Ovary (tissue), 9 donors: Measurements from ENCODE around the gene WDR20. TPM values are rescaled to one million over a fixed set of nuclear protein-coding genes. Genes with fewer than 3 reads are reported as not detected.

Experiments
- DNase-seq, 5 donors: peaks; one replicate each; pipeline ENCODE4 v3.0.0-alpha.2; 2019 to 2020
- H3K27ac ChIP-seq, 2 donors: fragments of 200-600 bp; one replicate each; pipeline versions ENCODE4 v1.5.1 to v1.8.0; 2019 to 2022
- H3K27me3 ChIP-seq: fragments of 200-600 bp; one replicate; pipeline ENCODE4 v1.8.0; 2022
- H3K36me3 ChIP-seq: fragments of 200-600 bp; sonication (generic); one replicate; pipeline ENCODE4 v1.5.1; 2019
- H3K4me1 ChIP-seq: one replicate; pipeline ENCODE4 v1.8.1; 2013; ENCODE audit warnings: mild to moderate bottlenecking, moderate library complexity; ENCODE audit not compliant: insufficient read depth
- H3K4me3 ChIP-seq: fragments of 200-600 bp; sonication (generic); one replicate; pipeline ENCODE4 v1.5.1; 2017
- H3K9me3 ChIP-seq, 2 donors: fragments of 200-600 bp in 1 of 2; sonication (generic) in 1 of 2; one replicate each; pipeline versions ENCODE4 v1.5.1 to v1.8.1; 2013 to 2019; ENCODE audit warnings: mild to moderate bottlenecking in 1 of 2, moderate library complexity in 1 of 2
- EP300 ChIP-seq: sonication (generic); formaldehyde crosslinking; IDR thresholded peaks from one replicate; pipeline ENCODE4 v1.6.1; 2017; ENCODE audit warnings: antibody characterized with exemption
- POLR2A ChIP-seq: fragments of 450-650 bp; IDR thresholded peaks from one replicate; pipeline ENCODE4 v1.6.1; 2017; ENCODE audit warnings: antibody characterized with exemption, mild to moderate bottlenecking, moderate library complexity
- WGBS, 3 donors: extraction: QIAGEN DNeasy Blood & Tissue Kit in 1 of 3; methylation state at CpG; one replicate each; pipeline versions ENCODE4 v1.1.5 to v1.1.7; 2013 to 2017; 5-methylcytosine and 5-hydroxymethylcytosine counted together
- intact Hi-C, 4 donors: fragments of 100-400 bp; cut with DNase I; formaldehyde crosslinking; loops; one replicate each; pipeline versions ENCODE4 v1.11.0 to v1.15.1; 2022 to 2023
- polyA plus RNA-seq, 2 donors: library from polyadenylated mRNA; stranded (reverse); fragments of 200-250 nt in 1 of 2; fragments of 350-450 nt in 1 of 2; fragmentation: Illumina TruSeq in 1 of 2; extraction: RNeasy Lipid Tissue Mini Kit (QIAGEN cat#74804) in 1 of 2; gene quantifications; one replicate each; pipeline ENCODE4 v1.2.3, GENCODE V29; 2013 to 2014
- total RNA-seq, 7 donors: library from RNA; depleted of rRNA in 2 of 7; stranded (reverse); fragments of >200 nt in 2 of 7; fragmentation: NEBNext Ultra II Directional in 3 of 7; extraction: Animal tissue kit (Norgen Biotek cat#: 25700) in 3 of 7; gene quantifications; one replicate each; pipeline versions ENCODE4 v1.1.0 to v1.2.4, GENCODE V29; 2016 to 2023
- TF ChIP-seq, protein P1 (sequence below), 3 donors: fragments of 450-650 bp in 2 of 3; fragments of 200-600 bp in 1 of 3; IDR thresholded peaks; one replicate each; pipeline versions ENCODE4 v1.5.1 to v1.8.0; 2016 to 2022; ENCODE audit warnings: antibody characterized with exemption in 3 of 3, mild to moderate bottlenecking in 1 of 3
- donor health status: DM: no; HTN: no; CAD: no; lungs with moderate emphysema.
- donor health status: DM: no; HTN: no; CAD: no.
- donor health status: Bipolar disorder and iron deficiency.
- donor health status: DM: yes; HTN: yes; CAD: no.
- donor health status: DM: no; HTN: no; CAD: no.
- donor health status: DM: yes; HTN: yes; CAD: no.

The WDR20 gene
- total and polyA plus RNA-seq, 9 donors, result 13.4 to 42.2 (median 26.8) TPM

DNA sequence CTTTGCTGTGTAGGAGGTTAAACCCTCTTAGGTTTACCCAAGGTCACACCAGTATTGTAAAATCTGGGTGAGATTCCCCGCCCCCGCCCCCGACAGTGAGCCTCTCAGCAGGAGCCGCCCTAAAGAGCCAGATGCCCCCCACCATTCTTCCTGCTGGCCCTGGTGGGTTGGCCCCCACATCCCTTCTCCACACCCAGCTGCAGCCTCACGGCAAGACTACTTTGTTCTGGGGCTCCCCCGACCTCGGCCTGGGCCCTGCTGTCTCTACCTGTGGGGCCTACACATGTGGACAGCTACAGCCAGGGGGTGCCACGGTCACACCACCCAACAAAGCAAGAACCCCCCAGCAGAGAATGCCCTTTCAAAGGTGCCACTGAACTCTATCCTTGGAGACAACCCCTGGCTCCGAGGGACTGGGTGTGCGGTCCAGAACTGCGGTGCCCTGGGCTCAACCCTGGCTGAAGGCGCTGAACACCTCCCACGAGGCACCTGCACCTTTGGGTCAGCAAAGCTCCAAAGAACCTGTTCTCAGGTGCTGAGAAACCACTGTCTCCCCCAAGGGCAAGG is 82.4 kb downstream of the WDR20 start:
- Histone ChIP-seq H3K27ac (no peak overlapping the region), H3K4me1 (peaks cover under 1% of the 10 kb centered on the region), H3K4me3 (no peak overlapping the region), H3K36me3 (no peaks in the 10 kb centered on the region), H3K9me3 (no peaks in the 10 kb centered on the region), H3K27me3 (no peaks in the 10 kb centered on the region)
- 82 to 86% (median 83%) methylated on average over 10 to 13 of the region's 13 CpGs for WGBS, 3 donors
- TF ChIP-seq EP300 (no peak), POLR2A (no peak)
- TF ChIP-seq, protein P1, sequence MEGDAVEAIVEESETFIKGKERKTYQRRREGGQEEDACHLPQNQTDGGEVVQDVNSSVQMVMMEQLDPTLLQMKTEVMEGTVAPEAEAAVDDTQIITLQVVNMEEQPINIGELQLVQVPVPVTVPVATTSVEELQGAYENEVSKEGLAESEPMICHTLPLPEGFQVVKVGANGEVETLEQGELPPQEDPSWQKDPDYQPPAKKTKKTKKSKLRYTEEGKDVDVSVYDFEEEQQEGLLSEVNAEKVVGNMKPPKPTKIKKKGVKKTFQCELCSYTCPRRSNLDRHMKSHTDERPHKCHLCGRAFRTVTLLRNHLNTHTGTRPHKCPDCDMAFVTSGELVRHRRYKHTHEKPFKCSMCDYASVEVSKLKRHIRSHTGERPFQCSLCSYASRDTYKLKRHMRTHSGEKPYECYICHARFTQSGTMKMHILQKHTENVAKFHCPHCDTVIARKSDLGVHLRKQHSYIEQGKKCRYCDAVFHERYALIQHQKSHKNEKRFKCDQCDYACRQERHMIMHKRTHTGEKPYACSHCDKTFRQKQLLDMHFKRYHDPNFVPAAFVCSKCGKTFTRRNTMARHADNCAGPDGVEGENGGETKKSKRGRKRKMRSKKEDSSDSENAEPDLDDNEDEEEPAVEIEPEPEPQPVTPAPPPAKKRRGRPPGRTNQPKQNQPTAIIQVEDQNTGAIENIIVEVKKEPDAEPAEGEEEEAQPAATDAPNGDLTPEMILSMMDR (IDR thresholded peaks at IDR 0.05), result no peak
- intact Hi-C loops, result no loop called here
- DNase-seq, result no peak

- intact Hi-C loops, result no loop called here
- H3K27me3 ChIP-seq, result no peaks in the 10 kb centered on the region
- no peak overlapping the region for H3K27ac ChIP-seq
- no peak for TF ChIP-seq POLR2A
- no peak for TF ChIP-seq EP300
- TF ChIP-seq, protein P1 (IDR thresholded peaks at IDR 0.05), result no peak
- no peaks in the 10 kb centered on the region for H3K36me3 ChIP-seq
- peaks cover 5% of the 10 kb centered on the region for H3K4me1 ChIP-seq
- H3K9me3 ChIP-seq, result no peaks in the 10 kb centered on the region
- no peak for DNase-seq
- no peak overlapping the region for H3K4me3 ChIP-seq
- WGBS, 3 donors, result 92 to 94% (median 94%) methylated on average over 28 of the region's 28 CpGs
These were observed 83.1 kb downstream of the WDR20 start for GRCh38 chr14:102222751-102223150.

GRCh38 chr14:102223682-102224081 is 84.0 kb downstream of the WDR20 start:
- WGBS, 3 donors, result 91 to 93% (median 93%) methylated on average over 6 of the region's 6 CpGs
- DNase-seq, result no peak
- TF ChIP-seq, protein P1 (IDR thresholded peaks at IDR 0.05), result no peak
- TF ChIP-seq POLR2A, result no peak
- TF ChIP-seq EP300, result no peak
- intact Hi-C loops, result no loop called here
- Histone ChIP-seq H3K4me3 (no peak overlapping the region), H3K36me3 (no peaks in the 10 kb centered on the region), H3K4me1 (peaks cover 5% of the 10 kb centered on the region), H3K9me3 (no peaks in the 10 kb centered on the region), H3K27me3 (no peaks in the 10 kb centered on the region), H3K27ac (no peak overlapping the region)

DNA sequence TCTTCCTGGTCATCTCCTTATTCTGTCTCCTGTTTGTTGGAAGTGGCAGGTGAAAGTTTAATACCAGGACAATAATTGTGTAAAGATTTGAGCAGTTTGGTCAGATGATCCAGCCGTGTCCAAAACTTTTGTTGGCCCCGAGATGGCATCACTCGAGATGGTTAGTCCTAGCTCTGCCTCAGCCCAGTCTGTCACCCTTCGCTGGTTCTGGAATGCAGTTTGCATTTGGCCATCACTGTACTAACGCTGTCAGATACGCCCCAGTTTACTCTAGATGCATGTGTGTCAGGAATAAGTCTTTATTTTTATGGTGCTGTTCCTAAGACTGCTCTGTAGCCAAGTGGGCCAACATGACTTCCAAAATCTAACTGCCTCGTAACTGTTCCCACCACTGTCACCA is 85.7 kb downstream of the WDR20 start:
- no peak overlapping the region for H3K27ac ChIP-seq
- no peak for DNase-seq
- TF ChIP-seq EP300, result no peak
- TF ChIP-seq, protein P1 (IDR thresholded peaks at IDR 0.05), result no peak
- TF ChIP-seq POLR2A, result no peak
- peaks cover 5% of the 10 kb centered on the region for H3K4me1 ChIP-seq
- H3K36me3 ChIP-seq, result no peaks in the 10 kb centered on the region
- intact Hi-C loops, result no loop called here
- H3K27me3 ChIP-seq, result no peaks in the 10 kb centered on the region
- WGBS, 3 donors, result 89% methylated on average over 7 of the region's 7 CpGs
- H3K4me3 ChIP-seq, result no peak overlapping the region
- H3K9me3 ChIP-seq, result no peaks in the 10 kb centered on the region
